ENCODE measurements around the gene CACNA1C. TPM values are rescaled to one million over a fixed set of nuclear protein-coding genes. Genes with fewer than 3 reads are reported as not detected.
A peak's percentile ranks its signal among the peaks of the same experiment; 100 is the strongest.

Gene CACNA1C
- total RNA-seq, 4 donors from 2014 or later: 1.5 to 13.5 (median 2.1) TPM

GRCh38 chr12:2417481-2418160 is 364.8 kb downstream of the CACNA1C start:
- intact Hi-C loops (cut with DNase I): no loop called here
- 82 to 90% methylated on average over 6 to 7 of the region's 10 CpGs for WGBS, 2 donors
- Histone ChIP-seq H3K4me1 (no peaks in the 10 kb centered on the region), H3K36me3 (no peaks in the 10 kb centered on the region), H3K27ac (no peak overlapping the region), H3K9me3 (no peaks in the 10 kb centered on the region), H3K27me3 (no peaks in the 10 kb centered on the region), H3K4me3 (no peak overlapping the region)
- DNase-seq: no peak
- TF ChIP-seq CTCF (IDR thresholded peaks at IDR 0.05) (no peak), POLR2A (IDR thresholded peaks at IDR 0.05) (no peak)

DNA sequence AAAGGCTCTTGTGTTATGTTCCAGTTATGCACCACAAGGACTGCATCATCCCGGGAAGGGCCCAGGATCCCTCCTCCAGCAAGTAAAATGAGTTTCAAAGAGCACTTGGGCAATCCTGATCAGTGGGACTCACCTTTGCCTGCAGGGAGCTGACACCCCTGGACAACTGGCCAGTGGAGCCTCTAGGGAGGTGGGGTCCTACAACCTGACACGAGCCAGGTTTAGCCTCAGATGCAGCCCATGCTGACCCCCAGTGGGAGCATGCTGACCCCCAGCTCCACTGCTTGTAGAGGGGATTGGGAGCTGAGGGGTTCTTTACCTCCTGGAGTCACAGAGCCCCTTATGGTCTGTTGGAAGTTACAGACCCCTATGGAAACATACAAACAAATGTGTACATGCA is 365.8 kb downstream of the CACNA1C start:
- Histone ChIP-seq H3K27ac (no peak overlapping the region), H3K4me3 (no peak overlapping the region), H3K9me3 (no peaks in the 10 kb centered on the region), H3K27me3 (no peaks in the 10 kb centered on the region), H3K36me3 (no peaks in the 10 kb centered on the region), H3K4me1 (no peaks in the 10 kb centered on the region)
- intact Hi-C loops (cut with DNase I): no loop called here
- WGBS, 2 donors: 62 to 73% methylated on average over 2 of the region's 2 CpGs
- DNase-seq: no peak
- no peak for TF ChIP-seq CTCF (IDR thresholded peaks at IDR 0.05)
- no peak for TF ChIP-seq POLR2A (IDR thresholded peaks at IDR 0.05)

- no peaks in the 10 kb centered on the region for H3K9me3 ChIP-seq
- intact Hi-C loops (cut with DNase I): no loop called here
- H3K4me3 ChIP-seq: no peak overlapping the region
- H3K36me3 ChIP-seq: no peaks in the 10 kb centered on the region
- DNase-seq: no peak
- no peaks in the 10 kb centered on the region for H3K4me1 ChIP-seq
- H3K27me3 ChIP-seq: no peaks in the 10 kb centered on the region
- no peak overlapping the region for H3K27ac ChIP-seq
- TF ChIP-seq POLR2A (IDR thresholded peaks at IDR 0.05) (no peak), CTCF (IDR thresholded peaks at IDR 0.05) (no peak)
- 59 to 72% methylated on average over 2 to 5 of the region's 8 CpGs for WGBS, 2 donors
Measured at GRCh38 chr12:2422591-2422990, 369.8 kb downstream of the CACNA1C start.

- no peak for DNase-seq
- WGBS, 2 donors: 53 to 55% methylated on average over 4 of the region's 4 CpGs
- Histone ChIP-seq H3K9me3 (no peaks in the 10 kb centered on the region), H3K36me3 (no peaks in the 10 kb centered on the region), H3K4me1 (no peaks in the 10 kb centered on the region), H3K4me3 (no peak overlapping the region), H3K27ac (peak overlapping the region in 3 of 4 donors; percentile 43 to 68 (median 57)), H3K27me3 (no peaks in the 10 kb centered on the region)
- TF ChIP-seq POLR2A (IDR thresholded peaks at IDR 0.05) (no peak), CTCF (IDR thresholded peaks at IDR 0.05) (no peak)
- intact Hi-C loops (cut with DNase I): no loop called here
Measured at GRCh38 chr12:2429032-2429431, 376.2 kb downstream of the CACNA1C start.

- no peaks in the 10 kb centered on the region for H3K9me3 ChIP-seq
- TF ChIP-seq POLR2A (IDR thresholded peaks at IDR 0.05): no peak
- no peak for TF ChIP-seq CTCF (IDR thresholded peaks at IDR 0.05)
- no peaks in the 10 kb centered on the region for H3K36me3 ChIP-seq
- intact Hi-C loops (cut with DNase I): no loop called here
- H3K4me1 ChIP-seq: no peaks in the 10 kb centered on the region
- peak overlapping the region in 2 of 4 donors; percentile 10 to 57 for H3K27ac ChIP-seq
- WGBS, 2 donors: 19 to 40% methylated on average over 1 of the region's 1 CpG
- H3K27me3 ChIP-seq: no peaks in the 10 kb centered on the region
- H3K4me3 ChIP-seq: no peak overlapping the region
- no peak for DNase-seq
Measured at GRCh38 chr12:2431810-2432209, 379.0 kb downstream of the CACNA1C start.

All from esophagus squamous epithelium (tissue), 5 donors.